Measurements from ENCODE around the gene DLG2.

The DLG2 gene

DNA sequence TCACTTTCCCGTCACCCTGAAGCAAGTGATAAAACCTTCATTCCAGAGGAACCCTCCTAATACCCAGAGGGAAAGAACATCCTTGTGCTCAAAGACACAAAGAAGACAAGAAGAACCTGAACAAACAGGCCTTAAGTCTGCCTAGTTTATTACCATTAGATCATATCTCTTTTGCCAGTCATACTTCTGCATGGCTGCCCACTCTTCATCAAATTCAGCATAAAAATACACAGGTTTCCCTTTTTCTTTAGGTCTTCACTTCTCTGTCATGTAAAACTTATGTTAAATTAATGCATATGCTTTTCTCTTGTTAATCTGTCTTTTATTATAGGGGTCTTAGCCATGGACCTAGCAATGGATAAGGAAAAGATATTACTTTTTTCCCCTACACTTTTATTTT, 459.7 kb downstream of the DLG2 start:
- no peak for TF ChIP-seq EGR1 (IDR thresholded peaks at IDR 0.05)
- TF ChIP-seq ZBTB7A (IDR thresholded peaks at IDR 0.05; ENCODE audit: low read depth): no peak
- TF ChIP-seq, protein P1, sequence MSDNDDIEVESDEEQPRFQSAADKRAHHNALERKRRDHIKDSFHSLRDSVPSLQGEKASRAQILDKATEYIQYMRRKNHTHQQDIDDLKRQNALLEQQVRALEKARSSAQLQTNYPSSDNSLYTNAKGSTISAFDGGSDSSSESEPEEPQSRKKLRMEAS (IDR thresholded peaks at IDR 0.05): no peak
- TF ChIP-seq, protein P2, sequence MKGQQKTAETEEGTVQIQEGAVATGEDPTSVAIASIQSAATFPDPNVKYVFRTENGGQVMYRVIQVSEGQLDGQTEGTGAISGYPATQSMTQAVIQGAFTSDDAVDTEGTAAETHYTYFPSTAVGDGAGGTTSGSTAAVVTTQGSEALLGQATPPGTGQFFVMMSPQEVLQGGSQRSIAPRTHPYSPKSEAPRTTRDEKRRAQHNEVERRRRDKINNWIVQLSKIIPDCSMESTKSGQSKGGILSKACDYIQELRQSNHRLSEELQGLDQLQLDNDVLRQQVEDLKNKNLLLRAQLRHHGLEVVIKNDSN (IDR thresholded peaks at IDR 0.05): no peak
- TF ChIP-seq CREB1 (IDR thresholded peaks at IDR 0.05; ENCODE audit: low read depth): no peak
- TF ChIP-seq EP300 (IDR thresholded peaks at IDR 0.05; ENCODE audit: borderline replicate concordance): no peak
- no peak for TF ChIP-seq RAD21 (IDR thresholded peaks at IDR 0.05; ENCODE audit: low read depth)
- TF ChIP-seq TEAD4 (IDR thresholded peaks at IDR 0.05): no peak
- no peak for TF ChIP-seq FOXM1 (IDR thresholded peaks at IDR 0.05; ENCODE audit: borderline replicate concordance, low read depth)
- no peak for TF ChIP-seq TCF12 (IDR thresholded peaks at IDR 0.05; ENCODE audit: low read depth)
- TF ChIP-seq, protein P3, sequence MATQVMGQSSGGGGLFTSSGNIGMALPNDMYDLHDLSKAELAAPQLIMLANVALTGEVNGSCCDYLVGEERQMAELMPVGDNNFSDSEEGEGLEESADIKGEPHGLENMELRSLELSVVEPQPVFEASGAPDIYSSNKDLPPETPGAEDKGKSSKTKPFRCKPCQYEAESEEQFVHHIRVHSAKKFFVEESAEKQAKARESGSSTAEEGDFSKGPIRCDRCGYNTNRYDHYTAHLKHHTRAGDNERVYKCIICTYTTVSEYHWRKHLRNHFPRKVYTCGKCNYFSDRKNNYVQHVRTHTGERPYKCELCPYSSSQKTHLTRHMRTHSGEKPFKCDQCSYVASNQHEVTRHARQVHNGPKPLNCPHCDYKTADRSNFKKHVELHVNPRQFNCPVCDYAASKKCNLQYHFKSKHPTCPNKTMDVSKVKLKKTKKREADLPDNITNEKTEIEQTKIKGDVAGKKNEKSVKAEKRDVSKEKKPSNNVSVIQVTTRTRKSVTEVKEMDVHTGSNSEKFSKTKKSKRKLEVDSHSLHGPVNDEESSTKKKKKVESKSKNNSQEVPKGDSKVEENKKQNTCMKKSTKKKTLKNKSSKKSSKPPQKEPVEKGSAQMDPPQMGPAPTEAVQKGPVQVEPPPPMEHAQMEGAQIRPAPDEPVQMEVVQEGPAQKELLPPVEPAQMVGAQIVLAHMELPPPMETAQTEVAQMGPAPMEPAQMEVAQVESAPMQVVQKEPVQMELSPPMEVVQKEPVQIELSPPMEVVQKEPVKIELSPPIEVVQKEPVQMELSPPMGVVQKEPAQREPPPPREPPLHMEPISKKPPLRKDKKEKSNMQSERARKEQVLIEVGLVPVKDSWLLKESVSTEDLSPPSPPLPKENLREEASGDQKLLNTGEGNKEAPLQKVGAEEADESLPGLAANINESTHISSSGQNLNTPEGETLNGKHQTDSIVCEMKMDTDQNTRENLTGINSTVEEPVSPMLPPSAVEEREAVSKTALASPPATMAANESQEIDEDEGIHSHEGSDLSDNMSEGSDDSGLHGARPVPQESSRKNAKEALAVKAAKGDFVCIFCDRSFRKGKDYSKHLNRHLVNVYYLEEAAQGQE (IDR thresholded peaks at IDR 0.05; ENCODE audit: low read depth): no peak
- no peak for TF ChIP-seq NFIC (IDR thresholded peaks at IDR 0.05)
- TF ChIP-seq YY1 (IDR thresholded peaks at IDR 0.05; ENCODE audit: low read depth): no peak
- TF ChIP-seq TAF1 (IDR thresholded peaks at IDR 0.05; ENCODE audit: low read depth): no peak
- no peak for TF ChIP-seq CEBPB (IDR thresholded peaks at IDR 0.05)

DNA sequence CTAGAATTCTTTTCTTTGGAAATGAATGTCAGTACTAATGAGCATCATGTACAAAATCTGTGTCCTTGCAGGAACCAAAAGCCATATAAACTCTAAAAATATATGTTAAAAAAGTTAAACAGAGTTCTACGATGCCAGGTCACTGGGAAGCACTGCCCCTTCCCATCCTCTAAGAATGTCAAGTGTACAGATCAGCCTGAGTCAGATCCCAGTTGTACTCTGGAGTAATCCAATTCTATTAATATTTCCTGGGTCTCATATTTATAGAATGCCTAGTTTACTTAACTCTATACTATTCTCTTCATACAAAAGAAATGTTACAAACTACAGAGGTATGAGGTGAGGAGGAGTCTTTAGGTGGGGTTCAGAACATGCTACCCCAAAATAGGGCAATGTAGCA, 460.1 kb downstream of the DLG2 start:
- no peak for TF ChIP-seq RAD21 (IDR thresholded peaks at IDR 0.05; ENCODE audit: low read depth)
- no peak for TF ChIP-seq CEBPB (IDR thresholded peaks at IDR 0.05)
- TF ChIP-seq, protein P3 (IDR thresholded peaks at IDR 0.05; ENCODE audit: low read depth): no peak
- no peak for TF ChIP-seq EGR1 (IDR thresholded peaks at IDR 0.05)

DNA sequence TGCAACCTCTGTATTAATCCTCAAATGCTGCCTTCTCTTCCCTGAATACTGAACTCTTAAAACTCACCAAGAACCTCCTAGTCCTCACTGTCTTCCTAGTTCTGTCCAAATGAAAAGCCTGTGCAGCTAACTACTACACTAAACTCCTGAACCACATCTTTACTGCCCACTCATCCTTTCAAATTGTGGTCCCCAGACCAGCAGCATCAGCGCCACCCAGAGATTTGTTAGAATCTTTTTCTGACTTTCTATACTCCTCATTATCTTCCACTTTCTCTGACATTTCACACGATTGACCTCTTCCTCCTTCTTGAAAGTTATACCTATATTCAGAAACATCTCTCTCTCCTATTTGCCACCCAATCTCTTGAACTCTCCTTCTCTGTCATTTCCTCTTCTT, 461.3 kb downstream of the DLG2 start:
- TF ChIP-seq CREB1 (IDR thresholded peaks at IDR 0.05; ENCODE audit: low read depth) (no peak), FOXM1 (IDR thresholded peaks at IDR 0.05; ENCODE audit: borderline replicate concordance, low read depth) (no peak), TEAD4 (IDR thresholded peaks at IDR 0.05) (no peak), TCF12 (IDR thresholded peaks at IDR 0.05; ENCODE audit: low read depth) (no peak), YY1 (IDR thresholded peaks at IDR 0.05; ENCODE audit: low read depth) (no peak), RAD21 (IDR thresholded peaks at IDR 0.05; ENCODE audit: low read depth) (no peak), EGR1 (IDR thresholded peaks at IDR 0.05) (no peak), EP300 (IDR thresholded peaks at IDR 0.05; ENCODE audit: borderline replicate concordance) (no peak), NFIC (IDR thresholded peaks at IDR 0.05) (no peak), ZBTB7A (IDR thresholded peaks at IDR 0.05; ENCODE audit: low read depth) (no peak), TAF1 (IDR thresholded peaks at IDR 0.05; ENCODE audit: low read depth) (no peak), CEBPB (IDR thresholded peaks at IDR 0.05) (no peak)
- TF ChIP-seq, protein P1 (IDR thresholded peaks at IDR 0.05): no peak
- TF ChIP-seq, protein P3 (IDR thresholded peaks at IDR 0.05; ENCODE audit: low read depth): no peak
- TF ChIP-seq, protein P2 (IDR thresholded peaks at IDR 0.05): no peak

DNA sequence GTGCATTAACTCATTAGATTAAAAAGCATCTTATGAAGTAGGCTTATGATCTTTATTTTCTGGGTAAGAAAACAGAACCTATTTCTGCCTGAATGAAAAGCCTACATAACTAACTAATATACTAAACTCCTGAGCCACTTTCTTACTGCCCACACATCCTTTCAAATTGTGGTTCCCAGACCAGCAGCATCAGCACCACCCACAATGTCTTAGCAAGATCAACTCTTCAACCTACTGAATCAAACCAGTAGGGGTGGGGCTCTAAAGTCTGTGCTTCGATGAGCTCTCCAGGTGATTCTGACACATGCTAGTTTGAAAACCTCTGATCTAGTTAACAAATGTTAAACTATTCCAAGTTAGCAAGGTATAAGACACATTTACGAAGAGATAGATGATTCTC, 462.4 kb downstream of the DLG2 start:
- no peak for TF ChIP-seq EP300 (IDR thresholded peaks at IDR 0.05; ENCODE audit: borderline replicate concordance)
- no peak for TF ChIP-seq RAD21 (IDR thresholded peaks at IDR 0.05; ENCODE audit: low read depth)
- TF ChIP-seq, protein P2 (IDR thresholded peaks at IDR 0.05): no peak
- TF ChIP-seq TAF1 (IDR thresholded peaks at IDR 0.05; ENCODE audit: low read depth): no peak
- no peak for TF ChIP-seq CREB1 (IDR thresholded peaks at IDR 0.05; ENCODE audit: low read depth)
- TF ChIP-seq, protein P1 (IDR thresholded peaks at IDR 0.05): no peak
- TF ChIP-seq EGR1 (IDR thresholded peaks at IDR 0.05): no peak
- no peak for TF ChIP-seq ZBTB7A (IDR thresholded peaks at IDR 0.05; ENCODE audit: low read depth)
- no peak for TF ChIP-seq CEBPB (IDR thresholded peaks at IDR 0.05)
- no peak for TF ChIP-seq FOXM1 (IDR thresholded peaks at IDR 0.05; ENCODE audit: borderline replicate concordance, low read depth)
- TF ChIP-seq TEAD4 (IDR thresholded peaks at IDR 0.05): no peak
- TF ChIP-seq, protein P3 (IDR thresholded peaks at IDR 0.05; ENCODE audit: low read depth): no peak
